Stimulated activated CD8-positive, alpha-beta memory T cell treated with anti-CD3 and anti-CD28 coated beads, Interleukin-4, amount 100 ng/mL, for 1 hour (primary cell): ENCODE data around the gene CMSS1.
"Not testable (repeated sequence)": the region's sequence is repeated elsewhere in the genome, so short reads cannot be mapped to it uniquely, and the experiment has no call there.

ENCODE experiments used
- DNase-seq, 2 donors: peaks; one replicate each; pipeline ENCODE4 v3.0.0-alpha.2; 2020; ENCODE audit warnings: low read depth in 2 of 2, low spot score in 1 of 2

Gene CMSS1

GRCh38 chr3:100221159-100221558 lies 403.5 kb downstream of the CMSS1 start:
- no peak for DNase-seq

- DNase-seq = no peak
Measured at GRCh38 chr3:100225193-100225592, 407.5 kb downstream of the CMSS1 start.

GRCh38 chr3:100225883-100226282 lies 408.2 kb downstream of the CMSS1 start:
- no peak for DNase-seq

GRCh38 chr3:100226712-100227429 lies 409.2 kb downstream of the CMSS1 start:
- DNase-seq = no peak

- DNase-seq = no peak
Measured at GRCh38 chr3:100227511-100227921, 409.9 kb downstream of the CMSS1 start.

DNA sequence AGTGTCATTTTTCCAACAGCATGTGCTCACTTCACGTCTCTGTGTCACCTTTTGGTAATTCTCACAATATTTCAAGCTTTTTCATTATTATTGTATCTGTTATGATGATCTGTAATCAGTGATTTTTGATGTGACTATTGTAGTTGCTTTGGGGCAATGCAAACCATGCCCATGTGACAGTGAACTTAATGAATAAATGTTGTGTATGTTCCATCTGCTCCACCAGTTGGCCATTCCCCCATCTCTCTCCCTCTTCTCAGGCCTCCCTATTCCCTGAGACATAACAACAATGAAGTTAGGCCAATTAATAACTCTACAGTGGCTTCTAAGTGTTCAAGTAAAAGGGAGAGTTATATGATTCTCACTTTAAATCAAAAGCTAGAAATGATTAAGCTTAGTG lies 410.6 kb downstream of the CMSS1 start:
- DNase-seq = no peak

GRCh38 chr3:100229188-100229587 lies 411.5 kb downstream of the CMSS1 start:
- not testable (repeated sequence) for DNase-seq

GRCh38 chr3:100230710-100231109 lies 413.0 kb downstream of the CMSS1 start:
- no peak for DNase-seq
